ENCODE data around the gene CAPN15. TPM values are rescaled to one million over a fixed set of nuclear protein-coding genes. Genes with fewer than 3 reads are reported as not detected.
A peak's percentile ranks its signal among the peaks of the same experiment; 100 is the strongest.

The CAPN15 gene
- total and polyA plus RNA-seq, 9 of the 15 experiments (the other 6 are each of a cell fraction or from before 2014, with no cell fraction given) = 0.62 to 111 (median 14.2) TPM

GRCh38 chr16:590188-590814 lies 62.8 kb downstream of the CAPN15 start:
- Histone ChIP-seq H3K27ac (ENCODE audit: extremely low read depth, low read depth, low read length) (peak overlapping the region; percentile 80), H3K9me1 (ENCODE audit: control insufficient read depth, insufficient read depth, low read length) (peaks cover 8% of the 10 kb centered on the region), H3K36me3 (ENCODE audit: control insufficient read depth, insufficient read depth, low read length) (peaks cover 25% of the 10 kb centered on the region; the same call in 2 of the 3 replicates), H3K27me3 (ENCODE audit: control insufficient read depth in 2 of 2, insufficient read depth in 2 of 2, low read length in 2 of 2) (no peaks in the 10 kb centered on the region), H3K4me2 (ENCODE audit: insufficient read depth, low read length) (peak overlapping the region; percentile 94), H4K20me1 (replicated peaks; ENCODE audit: control insufficient read depth, insufficient read depth, low read length) (peaks cover 19% of the 10 kb centered on the region), H3K79me2 (ENCODE audit: control insufficient read depth, insufficient read depth, low read length) (peaks cover 72% of the 10 kb centered on the region), H3K4me3 (peak overlapping the region; percentile 90), H2AFZ (ENCODE audit: low read depth, low read length) (peak overlapping the region; percentile 86), H3K4me1 (replicated peaks in 1 of 2; ENCODE audit: control insufficient read depth in 2 of 2, insufficient read depth in 2 of 2, low read length in 2 of 2) (peaks cover 18 to 74% of the 10 kb centered on the region in 2 experiments; a peak in 4 of 5 replicates), H3K9me3 (replicated peaks; ENCODE audit: control insufficient read depth, insufficient read depth, low read depth, low read length) (no peaks in the 10 kb centered on the region), H3K9ac (ENCODE audit: insufficient read depth in 1 of 2, low read depth in 2 of 2, low read length in 2 of 2) (peak overlapping the region; percentile 84 to 95)
- no peak for FAIRE-seq
- intact Hi-C loops (cut with micrococcal nuclease) = loop anchor here (1.0 kb wide), 1 partner anchor 51 kb away; the partner anchor contains the start of gene MCRIP2
- no TSS peak for BruUV-seq (replicated peaks)
- POLR2A ChIA-PET = interaction anchor here (0.6 to 1.2 kb wide), 6 partner anchors 8 to 496 kb away, joined by 3 to 7 read pairs (median 4); no protein-coding TSS in a partner anchor
- no peak for ATAC-seq
- DNase-seq (ENCODE audit: extremely low read depth in 1 of 4, low spot score in 3 of 4) = peak; percentile 29 to 40 (median 35)
- in situ Hi-C loops (cut with MboI) = no loop called here
- WGBS (ENCODE audit: insufficient coverage, low coverage, missing lambda C conversion rate) = 0% methylated on average over 9 of the region's 71 CpGs
- CTCF ChIA-PET (ENCODE audit: low intra/inter-chr PET ratio) = no interaction called here
- TF ChIP-seq THRAP3 (IDR thresholded peaks at IDR 0.05; ENCODE audit: borderline replicate concordance) = no peak
- 0 out of 2 replicates have a peak, but pooled peaks have one; percentile 43 for TF ChIP-seq DMBX1 (CRISPR knock-in tag; IDR thresholded peaks at IDR 0.05; ENCODE audit: borderline replicate concordance)
- TF ChIP-seq NR3C1 (CRISPR knock-in tag; IDR thresholded peaks at IDR 0.05) = peak; percentile 50; the same call in 1 of the 2 replicates
- no peak for TF ChIP-seq ILF3 (IDR thresholded peaks at IDR 0.05; ENCODE audit: borderline replicate concordance)
- TF ChIP-seq ZBTB7A (IDR thresholded peaks at IDR 0.05; ENCODE audit: borderline replicate concordance, control insufficient read depth, low read depth, low read length) = no peak
- no peak for TF ChIP-seq STAT6 (CRISPR knock-in tag; IDR thresholded peaks at IDR 0.05)
- no peak for TF ChIP-seq STAG1 (CRISPR knock-in tag; IDR thresholded peaks at IDR 0.05; ENCODE audit: borderline replicate concordance)
- TF ChIP-seq PPARD (CRISPR knock-in tag; IDR thresholded peaks at IDR 0.05) = no peak
- TF ChIP-seq ZSCAN32 (CRISPR knock-in tag; IDR thresholded peaks at IDR 0.05) = no peak
- TF ChIP-seq ZNF668 (CRISPR knock-in tag; IDR thresholded peaks at IDR 0.05) = no peak
- TF ChIP-seq ZNF639 (CRISPR knock-in tag; conservative IDR thresholded peaks at IDR 0.05 in 1 of 2, IDR thresholded peaks at IDR 0.05 in 1 of 2) = peak in 1 of 2 experiments; percentile 60; a peak in 2 of 4 replicates
- TF ChIP-seq DIDO1 (tag; IDR thresholded peaks at IDR 0.05; ENCODE audit: low read depth) = no peak
- TF ChIP-seq IRF2 (CRISPR knock-in tag; IDR thresholded peaks at IDR 0.05) = peak; percentile 73; the same call in 1 of the 2 replicates
- no peak for TF ChIP-seq MEIS2 (IDR thresholded peaks at IDR 0.05; ENCODE audit: partially characterized antibody)

All from K562 (cell line).